Effector CD8-positive, alpha-beta T cell (primary cell): ENCODE results near the gene ACTL6A.
"Not testable (repeated sequence)": the region's sequence is repeated elsewhere in the genome, so short reads cannot be mapped to it uniquely, and the experiment has no call there.

ENCODE experiments used
- DNase-seq: peaks from one replicate; lab custom pipeline; 2025; lab: John Stamatoyannopoulos, UW
- total RNA-seq, 4 experiments: gene quantifications; one replicate each; lab custom pipeline; 2026; lab: John Stamatoyannopoulos, UW

ACTL6A gene
- total RNA-seq = 36.7 to 57.4 (median 44.8) reads per million in 4 experiments

DNA sequence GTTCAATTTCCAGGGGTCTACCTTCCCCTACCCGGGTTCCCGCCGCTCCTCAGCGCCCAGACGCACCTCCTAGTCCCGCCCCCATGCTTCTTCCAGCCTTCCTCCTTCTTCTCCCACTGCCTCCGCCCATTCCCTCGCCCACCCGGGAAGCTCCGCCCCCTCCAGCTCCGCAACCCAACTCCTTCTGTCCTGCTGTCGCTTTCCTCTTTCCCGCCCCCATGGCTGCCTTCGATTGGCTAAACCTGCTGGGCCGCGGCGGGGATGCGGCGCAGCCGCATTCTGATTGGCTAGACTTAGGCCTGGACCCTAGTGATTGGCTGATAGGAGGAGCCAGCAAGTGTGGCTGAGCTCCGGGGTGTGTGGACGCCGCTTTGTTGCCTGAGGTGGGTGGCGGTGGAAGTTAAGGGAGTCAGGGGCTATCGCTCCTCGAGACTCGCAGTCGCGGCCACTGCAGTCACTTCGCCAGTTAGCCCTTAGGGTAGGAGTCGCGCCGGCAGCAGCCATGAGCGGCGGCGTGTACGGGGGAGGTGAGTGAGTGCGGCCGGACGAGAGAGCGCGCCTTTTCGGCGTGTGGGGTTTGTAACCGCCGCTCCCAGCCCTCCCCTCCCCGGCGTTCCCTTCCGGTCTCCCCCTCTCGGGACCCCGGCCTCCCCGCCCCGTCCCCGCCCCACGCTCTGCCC, at the start of gene ACTL6A:
Gene ACTL6A (plus strand): TSS at position 336 of the 680 bp plus-strand sequence. CDS start 167 bp downstream, at position 503.
- peak; percentile 98 for DNase-seq

DNA sequence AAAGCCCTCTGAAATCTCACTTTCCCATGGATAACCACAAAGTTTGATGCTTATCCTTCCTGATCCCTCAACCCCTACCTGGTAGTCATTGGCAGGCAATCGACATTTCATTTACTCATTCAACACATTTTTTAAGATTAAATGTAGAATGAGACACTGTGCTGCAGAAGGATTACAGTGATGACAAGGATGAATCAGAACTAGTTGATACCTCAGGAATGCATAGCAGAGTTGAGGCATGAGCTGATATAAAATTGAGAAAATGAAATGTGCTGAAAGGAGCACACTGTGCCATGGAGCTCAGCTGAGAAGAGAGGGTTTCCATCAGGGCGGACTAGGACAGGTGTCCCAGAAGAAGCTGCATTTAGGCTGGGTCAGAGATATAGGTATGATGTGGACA, 48.9 kb upstream of the ACTL6A start:
- DNase-seq = no peak

DNA sequence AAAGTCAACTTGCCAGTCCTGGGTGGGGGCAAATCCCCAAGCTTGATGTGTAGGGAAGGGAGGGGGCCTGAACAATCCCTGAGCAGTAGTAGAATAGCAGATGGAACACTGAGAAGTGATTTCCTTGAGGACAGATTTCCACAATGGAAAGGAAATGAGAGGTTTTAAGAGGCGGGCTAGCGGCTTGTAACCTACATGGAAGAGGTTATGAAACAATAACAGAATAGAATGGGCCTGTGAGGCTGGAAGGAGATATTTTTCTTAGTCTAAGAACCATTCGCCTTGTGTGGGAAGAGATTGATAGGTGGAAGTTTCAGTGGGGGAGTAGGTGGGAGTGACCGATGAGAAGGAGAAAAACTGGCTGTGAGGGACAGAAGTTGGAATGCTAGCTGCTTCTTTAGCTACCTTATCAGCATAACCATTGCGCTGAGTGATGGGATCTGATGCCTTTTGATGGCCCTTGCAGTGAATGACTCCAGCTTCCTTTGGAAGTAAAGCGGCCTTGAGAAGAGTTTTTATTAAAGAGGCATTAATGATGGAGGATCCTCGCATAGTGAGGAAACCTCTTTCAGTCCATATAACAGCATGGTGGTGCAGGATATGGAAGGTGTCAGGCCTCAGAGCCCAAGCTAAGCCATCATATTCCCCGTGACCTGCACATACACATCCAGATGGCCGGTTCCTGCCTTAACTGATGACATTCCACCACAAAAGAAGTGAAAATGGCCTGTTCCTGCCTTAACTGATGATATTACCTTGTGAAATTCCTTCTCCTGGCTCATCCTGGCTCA, 46.1 kb upstream of the ACTL6A start:
- DNase-seq = not testable (repeated sequence)

DNA sequence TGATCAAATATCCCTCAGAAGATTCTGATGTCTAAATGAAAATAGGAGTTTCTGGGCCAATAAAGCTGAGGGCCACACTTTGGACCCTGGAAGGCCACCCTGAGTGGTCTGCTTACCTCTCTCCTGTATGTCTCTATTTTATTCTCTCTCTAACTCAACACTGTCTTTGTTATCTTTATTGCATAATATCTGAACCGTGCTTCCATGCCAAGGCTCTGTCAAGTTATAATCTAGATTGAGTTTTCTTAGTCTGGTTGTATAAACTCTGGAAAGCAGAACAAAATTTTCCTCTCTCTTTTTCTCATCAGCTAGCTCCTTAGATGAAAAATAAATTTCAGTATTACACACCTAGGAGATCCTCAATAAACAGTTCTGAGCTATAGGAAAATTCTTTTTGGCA, 36.2 kb upstream of the ACTL6A start:
- DNase-seq = no peak

DNA sequence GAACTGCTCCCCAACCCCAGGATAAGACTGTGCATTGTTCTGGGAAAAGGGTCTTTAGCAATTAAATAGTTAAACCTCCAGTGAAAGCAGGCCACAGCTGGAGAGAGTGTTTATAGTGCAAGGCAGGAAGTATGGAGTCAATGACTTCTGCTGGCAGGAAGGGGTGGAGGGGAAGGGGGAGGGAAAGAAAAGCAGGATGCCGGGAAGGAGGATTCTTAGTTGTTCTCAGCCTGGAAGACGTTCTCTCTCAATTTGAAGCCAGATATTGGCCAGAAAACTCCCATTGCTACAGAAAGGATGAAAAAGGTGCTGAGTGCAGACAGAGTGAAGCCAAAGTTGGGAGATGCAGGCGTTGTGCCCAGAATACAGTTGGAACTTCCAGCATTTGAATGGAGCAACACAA, 35.7 kb upstream of the ACTL6A start:
- no peak for DNase-seq

DNA sequence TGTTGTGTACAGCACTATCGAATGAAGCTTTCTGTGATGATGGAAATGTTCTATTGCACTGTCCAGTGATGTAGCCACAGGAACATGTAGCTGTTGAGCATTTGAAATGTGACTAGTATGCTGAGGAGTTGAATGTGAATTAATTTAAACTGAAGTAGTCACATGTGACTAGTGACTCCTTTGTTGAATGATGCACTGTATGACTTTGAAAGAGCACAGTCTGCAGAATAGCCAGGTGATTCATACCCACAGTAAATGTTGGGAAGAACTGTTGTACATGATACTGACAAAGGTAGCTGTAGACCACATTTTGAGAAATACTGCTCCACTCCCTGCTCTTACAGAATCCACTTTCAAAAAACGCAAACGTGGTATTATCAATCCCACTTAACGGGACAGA, 34.0 kb upstream of the ACTL6A start:
- no peak for DNase-seq

DNA sequence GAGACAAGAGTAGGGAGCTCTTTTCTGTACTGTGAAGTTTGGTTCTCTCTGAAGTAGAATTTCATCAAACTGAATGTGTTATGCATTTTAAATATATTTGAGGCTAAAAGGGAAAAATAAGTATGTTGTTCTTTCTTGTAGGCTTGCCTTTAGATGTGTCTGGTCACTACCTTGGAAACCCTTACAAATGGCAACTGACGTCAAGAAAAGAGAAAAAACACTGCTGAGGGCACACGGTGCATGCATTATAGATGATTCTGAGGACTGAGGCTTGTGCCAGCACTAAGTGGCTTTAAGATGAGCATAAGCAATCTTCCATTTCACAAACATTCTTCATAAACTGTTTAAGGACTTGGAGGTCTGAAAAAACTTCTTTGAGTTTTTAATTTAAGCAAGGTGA, 31.1 kb upstream of the ACTL6A start:
- DNase-seq = no peak

DNA sequence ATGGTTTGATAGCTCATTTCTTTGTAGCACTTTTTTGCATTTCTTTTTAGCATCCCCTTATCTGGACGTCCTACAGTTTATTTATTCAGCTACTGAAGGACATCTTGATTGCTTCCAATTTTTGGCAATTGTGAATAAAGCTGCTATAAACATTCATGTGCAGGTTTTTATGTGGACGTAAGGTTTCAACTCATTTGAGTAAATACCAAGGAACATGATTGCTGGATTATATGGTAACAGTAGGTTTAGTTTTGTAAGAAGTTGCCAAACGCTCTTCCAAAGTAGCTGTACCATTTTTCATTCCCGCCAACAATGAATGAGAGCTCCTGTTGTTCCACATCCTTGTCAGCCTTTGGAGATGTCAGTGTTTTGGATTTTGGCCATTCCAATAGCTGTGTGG, 29.5 kb upstream of the ACTL6A start:
- DNase-seq = no peak

DNA sequence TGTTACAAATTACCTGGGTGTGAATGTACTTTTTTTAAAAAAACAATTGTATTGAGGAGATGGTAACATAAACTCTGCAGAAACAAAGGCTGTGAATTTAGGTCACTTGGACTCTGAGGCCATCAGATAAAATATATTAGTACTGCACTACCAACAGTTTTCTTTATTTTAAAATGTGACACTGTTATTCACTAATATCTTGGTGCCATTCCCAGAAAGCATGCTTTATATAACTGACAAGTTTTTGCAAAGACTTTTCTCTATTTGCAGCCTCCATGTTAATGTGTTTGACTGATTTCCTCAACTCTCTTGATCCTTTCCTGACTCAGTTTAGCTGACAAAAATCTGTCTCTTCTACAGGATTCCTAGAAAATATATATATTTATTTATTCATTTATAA, 26.5 kb upstream of the ACTL6A start:
- no peak for DNase-seq

DNA sequence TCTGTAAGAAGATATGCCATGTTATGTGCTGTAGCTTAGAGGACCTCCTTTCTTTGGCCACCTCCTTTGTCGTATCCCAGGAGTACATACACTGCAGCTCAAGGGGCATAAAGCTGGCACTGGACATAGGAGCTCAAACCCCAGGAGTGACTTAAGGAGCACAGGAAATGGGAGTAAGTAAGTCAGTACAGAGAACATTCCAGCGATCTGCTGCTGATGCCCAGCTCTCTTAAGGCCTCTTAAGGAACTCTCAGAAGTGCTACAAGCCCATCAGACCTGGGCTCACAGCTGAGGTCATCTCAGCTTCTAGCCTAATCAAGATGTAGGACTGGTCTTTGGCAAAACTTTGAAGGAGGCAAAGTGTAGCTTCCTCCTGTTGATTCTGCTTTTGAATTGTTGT, 21.6 kb upstream of the ACTL6A start:
- DNase-seq = no peak

DNA sequence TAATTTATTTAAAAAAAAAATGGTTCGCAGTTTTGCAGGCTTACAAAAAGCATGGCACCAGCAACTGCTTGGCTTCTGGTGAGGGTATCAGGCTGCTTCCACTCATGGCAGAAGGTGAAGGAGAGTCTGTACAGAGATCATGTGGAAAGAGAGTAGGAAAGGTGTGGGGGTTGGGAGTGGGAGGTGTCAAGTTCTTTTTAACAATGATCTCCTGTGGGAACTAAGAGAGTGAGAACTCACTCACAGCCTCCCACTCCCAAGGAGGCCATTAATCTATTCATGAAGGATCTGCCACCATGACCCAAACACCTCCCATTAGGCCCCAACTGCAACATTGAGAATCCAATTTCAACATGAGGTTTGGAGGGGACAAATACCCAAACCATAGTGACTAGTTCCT, 21.1 kb upstream of the ACTL6A start:
- no peak for DNase-seq

DNA sequence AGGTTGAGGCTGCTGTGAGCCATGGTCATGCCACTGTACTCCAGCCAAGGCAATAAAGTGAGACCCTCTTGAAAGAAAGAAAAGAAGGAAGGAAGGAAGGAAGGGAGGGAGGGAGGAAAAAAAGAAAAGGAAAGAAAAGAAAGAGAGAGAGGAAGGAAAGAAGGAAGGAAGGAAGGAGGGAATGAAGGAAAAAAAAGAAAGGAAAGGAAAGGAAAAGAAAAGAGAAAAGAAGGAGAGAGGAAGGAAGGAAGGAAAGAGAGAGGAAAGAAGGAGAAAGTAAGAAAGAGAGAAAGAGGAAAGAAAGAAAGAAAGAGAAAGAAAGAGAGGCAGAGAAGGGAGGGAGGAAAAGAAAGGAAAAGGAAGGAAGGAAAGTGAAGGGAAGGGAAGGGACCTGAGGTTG, 20.4 kb upstream of the ACTL6A start:
- no peak for DNase-seq

DNA sequence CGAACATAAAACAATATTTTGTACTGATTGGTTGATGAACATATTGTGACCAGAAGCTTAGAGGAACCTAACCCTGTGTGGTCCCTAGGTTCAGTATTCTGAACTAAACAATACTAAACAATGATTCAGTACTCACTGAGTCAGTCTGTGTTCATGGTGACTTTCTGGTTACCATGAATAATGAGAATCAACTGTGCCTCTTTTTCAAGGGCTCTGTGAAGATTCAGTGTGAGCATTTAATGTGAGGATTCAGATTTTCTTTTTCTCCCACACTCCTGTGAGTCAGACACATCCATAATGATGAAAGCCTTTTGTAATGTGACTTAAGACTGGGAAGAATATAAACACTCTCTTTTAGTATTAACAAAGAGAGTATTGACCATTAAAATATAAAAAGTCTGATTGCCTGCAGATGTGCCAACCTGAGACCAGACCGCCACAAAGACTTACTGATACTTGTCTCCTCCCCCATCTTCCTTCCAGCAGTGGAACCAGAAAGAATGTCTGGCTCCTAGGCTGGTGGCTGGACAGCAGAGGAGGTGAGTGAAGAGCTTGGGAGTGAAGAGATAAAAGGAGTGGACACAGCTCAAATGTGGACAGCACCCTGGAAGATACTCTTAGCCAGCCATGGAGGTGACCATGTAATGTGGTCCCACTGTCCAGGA, 17.6 kb upstream of the ACTL6A start:
- DNase-seq = no peak

DNA sequence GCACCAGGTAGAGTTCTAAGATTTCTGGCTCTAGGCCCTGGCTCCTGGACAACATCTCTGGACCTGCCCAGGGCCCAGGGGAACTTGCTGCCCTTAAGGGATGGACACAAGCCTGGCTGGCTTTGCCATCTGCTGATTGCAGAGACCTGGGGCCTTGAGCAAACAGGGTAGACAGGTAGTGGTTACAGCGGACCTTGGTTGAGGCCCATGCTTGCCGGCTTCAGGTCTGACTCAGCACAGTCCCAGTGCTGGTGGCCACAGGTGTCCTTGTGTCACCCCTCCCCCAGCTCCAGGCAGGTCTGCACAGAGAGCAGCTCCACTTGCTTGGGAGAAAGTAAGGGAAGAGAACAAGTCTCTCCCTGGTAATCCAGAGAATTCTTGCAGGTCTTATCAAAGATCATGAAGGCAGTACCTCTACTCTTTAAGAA, 15.9 kb upstream of the ACTL6A start:
- no peak for DNase-seq

DNA sequence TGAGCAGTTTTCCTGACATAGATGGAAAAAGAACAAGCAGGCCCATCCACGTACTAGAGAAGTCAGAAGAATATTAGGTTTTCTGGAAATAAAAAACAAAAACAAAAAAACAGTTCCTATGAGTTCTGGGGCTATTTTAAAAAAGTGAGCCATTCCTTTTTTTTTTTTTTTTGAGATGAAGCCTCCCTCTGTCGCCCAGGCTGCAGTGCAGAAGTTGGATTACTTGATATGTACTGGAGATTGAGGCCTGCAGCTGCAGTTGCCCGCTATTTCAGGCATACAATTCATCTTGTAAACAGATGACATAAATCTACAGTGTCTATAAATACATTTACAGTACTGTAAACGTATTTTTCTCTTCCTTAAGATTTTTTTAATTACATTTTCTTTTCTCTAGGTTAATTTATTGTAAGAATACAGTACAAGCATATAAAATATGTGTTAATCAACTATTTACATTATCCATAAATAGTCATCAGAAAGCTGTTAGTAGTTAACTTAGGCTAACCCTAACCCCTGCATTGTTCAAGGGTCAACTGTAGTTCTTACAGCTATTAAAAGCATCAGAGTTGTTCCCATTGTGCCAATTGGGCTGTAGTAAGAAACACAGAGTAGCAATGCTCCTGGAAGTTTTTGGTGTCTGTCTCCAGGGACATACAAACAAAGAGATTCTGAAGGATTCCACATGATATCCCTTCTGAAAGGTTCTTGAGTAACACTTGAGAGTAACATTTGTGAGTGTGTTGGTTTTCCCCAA, 11.2 kb upstream of the ACTL6A start:
- no peak for DNase-seq

DNA sequence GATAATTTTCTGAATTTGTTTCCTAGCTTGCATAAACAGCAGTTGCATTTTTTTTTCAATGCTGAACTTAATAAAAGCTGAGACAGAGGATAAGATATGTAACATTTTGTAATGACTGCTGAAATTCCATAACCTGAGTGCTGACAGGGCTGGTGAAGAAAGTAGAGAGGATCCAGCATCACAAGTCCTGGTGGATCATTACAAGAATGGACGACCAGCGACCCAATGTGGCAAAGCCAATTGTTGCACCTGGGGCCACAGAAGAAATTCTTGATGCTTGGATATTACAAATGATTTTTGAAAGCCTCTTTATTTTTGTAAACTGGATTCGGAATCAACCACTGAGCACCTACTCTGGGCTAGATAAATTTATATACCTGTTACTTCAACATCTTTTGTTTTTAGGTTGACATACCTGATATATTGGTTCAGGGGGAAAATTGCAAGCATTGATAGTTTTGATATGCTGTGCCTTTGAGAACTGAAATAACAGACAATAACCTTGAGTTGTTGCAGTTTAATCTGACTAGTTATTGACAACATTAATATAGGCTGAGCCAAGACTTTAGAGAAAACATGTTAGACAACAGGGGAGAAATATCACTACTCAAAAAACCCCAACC, 3.9 kb upstream of the ACTL6A start:
- no peak for DNase-seq

DNA sequence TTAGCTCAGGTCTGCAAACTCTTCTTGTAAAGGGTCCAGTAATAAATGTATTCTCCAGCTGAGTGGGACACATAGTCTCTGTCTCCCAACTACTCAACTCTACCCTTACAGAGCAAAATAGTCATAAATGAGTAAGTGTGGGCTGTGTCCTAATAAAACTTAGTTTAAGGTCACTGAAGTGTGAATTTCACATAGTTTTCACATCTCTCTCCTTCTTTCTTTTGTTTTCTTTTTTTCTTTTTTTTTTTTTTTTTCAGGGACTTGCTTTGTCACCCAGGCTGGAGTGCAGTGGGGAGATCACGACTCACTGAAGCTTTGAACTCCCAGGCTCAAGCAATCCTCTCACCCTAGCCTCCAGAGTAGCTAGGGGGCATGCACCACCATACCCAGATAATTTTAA, 1.9 kb upstream of the ACTL6A start:
- DNase-seq = no peak

DNA sequence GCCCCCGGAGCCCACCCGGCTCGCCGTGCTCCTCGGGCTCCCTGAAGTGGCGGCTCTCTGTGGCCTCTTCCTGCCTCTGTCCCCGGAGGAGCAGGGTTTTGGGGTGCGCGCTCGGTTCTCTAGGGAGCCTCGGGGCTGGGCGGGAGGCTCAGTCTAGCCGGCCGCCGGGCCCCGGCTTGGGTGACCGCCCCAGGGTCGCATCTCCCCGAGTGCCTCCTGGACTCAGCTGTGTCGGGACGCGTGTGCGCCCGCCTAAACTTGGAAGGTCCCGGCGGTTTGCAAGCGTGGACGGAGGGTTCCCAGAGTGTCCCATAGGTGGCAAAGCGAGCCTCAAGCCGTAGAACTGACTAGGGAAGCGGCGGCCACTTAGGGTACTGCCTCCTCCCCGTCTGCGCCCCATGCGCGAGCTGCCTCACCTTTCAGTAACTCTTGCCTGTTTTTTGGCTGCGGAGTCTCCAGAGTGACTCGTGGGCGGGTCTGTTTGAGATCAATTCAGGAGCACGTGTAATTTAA, 601 bp downstream of the ACTL6A start:
- DNase-seq = peak; percentile 54

DNA sequence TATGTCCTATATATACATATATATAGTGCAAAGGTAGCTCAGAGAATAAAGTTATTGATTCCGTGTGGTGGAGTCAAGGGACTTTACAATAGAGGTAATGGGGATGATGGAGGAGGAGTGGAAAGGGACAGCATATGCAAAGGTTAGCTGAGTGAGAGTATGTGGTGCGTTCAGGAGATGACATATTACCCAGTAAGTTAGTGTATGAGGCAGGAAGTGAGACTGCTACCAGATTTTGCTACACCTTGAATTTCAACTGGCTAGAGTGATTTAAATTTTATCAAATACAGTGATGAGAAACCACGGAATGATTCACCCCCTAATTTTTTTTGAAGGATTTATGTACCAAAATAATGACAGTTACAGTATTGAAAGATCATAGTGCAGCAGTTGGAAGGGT, 2.8 kb downstream of the ACTL6A start:
- DNase-seq = no peak

DNA sequence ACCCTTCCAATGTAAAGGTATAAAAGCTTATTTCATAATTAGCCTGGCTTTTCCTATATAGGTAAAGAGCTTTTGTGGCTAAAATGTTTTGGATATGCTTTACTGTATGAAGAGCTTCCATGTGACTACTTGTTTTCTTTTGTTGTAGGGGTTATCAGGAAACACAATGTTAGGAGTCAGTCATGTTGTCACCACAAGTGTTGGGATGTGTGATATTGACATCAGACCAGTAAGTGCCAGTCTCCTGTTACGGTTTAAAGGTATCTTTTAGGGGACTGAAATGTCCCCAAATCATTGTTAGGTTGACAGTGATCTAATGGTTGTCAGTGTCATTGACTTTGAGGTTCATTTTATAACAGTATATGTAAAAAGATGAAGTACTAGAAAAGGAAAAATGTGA, 18.3 kb downstream of the ACTL6A start:
- DNase-seq = no peak

DNA sequence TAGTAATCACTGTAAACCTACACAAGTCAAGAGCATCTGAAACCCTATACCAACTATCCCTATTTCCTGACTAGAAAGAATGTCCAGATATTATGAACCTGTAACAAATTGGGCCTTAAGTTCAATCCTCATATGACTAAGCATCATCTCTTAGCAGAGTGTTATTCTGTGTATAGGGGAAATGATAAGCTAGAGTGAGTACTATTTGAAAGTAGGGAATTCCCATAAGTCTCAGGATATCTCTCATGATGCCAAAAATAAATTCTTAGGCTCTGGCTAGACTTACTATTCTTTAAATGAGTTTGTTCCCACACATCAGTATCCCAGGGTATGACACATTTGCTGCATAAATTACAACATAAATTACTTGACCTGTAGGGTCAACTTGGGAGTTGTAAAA, 26.4 kb downstream of the ACTL6A start:
- no peak for DNase-seq

DNA sequence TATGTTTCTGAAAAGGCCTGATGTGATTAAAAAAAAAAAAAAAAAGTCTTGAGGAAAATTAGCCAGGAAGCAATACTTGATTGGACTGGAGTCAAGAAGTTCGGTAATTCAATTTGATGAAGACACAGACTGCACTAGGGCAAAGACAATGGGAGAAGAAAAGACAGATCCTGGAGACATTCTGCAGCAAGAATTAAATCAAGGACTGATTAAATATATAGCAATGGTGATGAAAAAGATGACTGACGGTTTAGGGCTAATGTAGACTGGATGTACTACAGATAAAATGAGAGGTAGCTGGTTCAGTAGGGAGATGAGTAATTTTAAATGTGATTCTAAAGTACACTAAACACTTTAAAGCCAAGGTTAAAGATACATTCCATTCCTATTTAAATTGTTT, 27.9 kb downstream of the ACTL6A start:
- no peak for DNase-seq
